SK-N-MC (cell line): ENCODE measurements around the gene CADM4.

Source experiments
- EZH2 ChIP-seq: fragments of 200-600 bp; sonication (generic); IDR thresholded peaks from one replicate; pipeline ENCODE4 v1.6.1; 2017; ENCODE audit warnings: antibody characterized with exemption
- POLR2AphosphoS5 ChIP-seq: IDR thresholded peaks from 2 replicates; pipeline ENCODE4 v1.6.1; 2012; ENCODE audit warnings: mild to moderate bottlenecking, low read depth, low read length, borderline replicate concordance

DNA sequence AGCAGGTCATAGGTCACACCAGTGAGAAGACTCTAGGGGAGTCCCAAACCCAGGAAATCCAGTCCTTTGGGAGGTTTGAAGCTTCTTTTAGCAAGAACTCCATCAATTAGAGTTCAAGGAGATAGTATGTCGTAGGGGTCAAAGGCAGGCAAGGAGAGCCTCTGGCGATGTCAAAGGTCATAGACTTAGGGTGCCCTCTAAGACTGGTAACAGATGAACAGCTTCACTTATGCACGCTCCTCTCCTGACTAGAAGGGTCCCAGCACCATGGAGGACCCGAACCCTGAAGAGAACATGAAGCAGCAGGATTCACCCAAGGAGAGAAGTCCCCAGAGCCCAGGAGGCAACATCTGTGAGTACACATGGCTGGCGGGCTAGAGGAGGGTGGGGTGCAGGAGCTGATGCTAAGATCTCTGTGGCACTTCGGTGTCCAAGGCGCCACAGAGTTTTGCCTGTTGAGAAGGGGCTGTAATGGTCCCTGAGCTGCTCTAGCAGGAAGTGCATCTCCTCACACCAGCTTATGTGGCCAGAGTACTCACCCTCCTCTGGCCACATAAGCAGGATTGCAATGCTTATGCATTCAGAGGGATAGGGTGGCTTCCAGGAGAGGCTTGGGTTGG, 42.7 kb downstream of the CADM4 start:
- TF ChIP-seq POLR2AphosphoS5: no peak
- no peak for TF ChIP-seq EZH2
